Vagina (tissue), 2 donors: Measurements from ENCODE around the gene AREG.

ENCODE experiments used
- POLR2AphosphoS5 ChIP-seq, 2 donors: sonication (generic); formaldehyde crosslinking; IDR thresholded peaks; one replicate each; pipeline ENCODE4 v1.9.0; 2017; ENCODE audit warnings: antibody characterized with exemption in 2 of 2, mild to moderate bottlenecking in 2 of 2, low read depth in 1 of 2; ENCODE audit not compliant: insufficient read depth in 1 of 2
- TF ChIP-seq, protein P1 (sequence below), 3 experiments: fragments of 450-650 bp in 2 of 3; fragments of 200-600 bp in 1 of 3; sonication (generic) in 1 of 3; IDR thresholded peaks; one replicate each; pipeline ENCODE4 v1.5.1; 2017 to 2019; ENCODE audit warnings: antibody characterized with exemption in 3 of 3, mild to moderate bottlenecking in 2 of 3, moderate library complexity in 2 of 3

DNA sequence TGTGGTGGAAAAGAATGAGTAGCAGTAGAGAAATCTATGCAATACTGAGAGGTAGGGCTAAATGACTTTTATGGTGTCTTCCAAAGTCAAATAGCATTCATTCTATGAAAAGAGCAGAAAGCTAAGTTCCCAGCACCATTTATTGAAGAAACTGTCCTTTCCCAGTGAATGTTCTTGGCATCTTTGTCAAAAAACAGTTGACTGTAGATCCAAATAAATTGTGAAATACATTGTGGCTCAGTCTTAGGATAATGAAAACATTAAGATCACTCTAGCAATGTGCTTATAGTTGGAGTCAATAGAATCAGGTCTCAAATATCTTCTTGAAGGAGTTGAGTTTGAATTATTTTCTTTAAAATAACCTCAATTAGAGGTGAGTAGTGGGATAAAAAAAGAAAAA lies 19.4 kb downstream of the AREG start:
- no peak for TF ChIP-seq POLR2AphosphoS5 (IDR thresholded peaks at IDR 0.05; ENCODE audit: insufficient read depth in 1 of 2, low read depth in 1 of 2)
- TF ChIP-seq, protein P1, sequence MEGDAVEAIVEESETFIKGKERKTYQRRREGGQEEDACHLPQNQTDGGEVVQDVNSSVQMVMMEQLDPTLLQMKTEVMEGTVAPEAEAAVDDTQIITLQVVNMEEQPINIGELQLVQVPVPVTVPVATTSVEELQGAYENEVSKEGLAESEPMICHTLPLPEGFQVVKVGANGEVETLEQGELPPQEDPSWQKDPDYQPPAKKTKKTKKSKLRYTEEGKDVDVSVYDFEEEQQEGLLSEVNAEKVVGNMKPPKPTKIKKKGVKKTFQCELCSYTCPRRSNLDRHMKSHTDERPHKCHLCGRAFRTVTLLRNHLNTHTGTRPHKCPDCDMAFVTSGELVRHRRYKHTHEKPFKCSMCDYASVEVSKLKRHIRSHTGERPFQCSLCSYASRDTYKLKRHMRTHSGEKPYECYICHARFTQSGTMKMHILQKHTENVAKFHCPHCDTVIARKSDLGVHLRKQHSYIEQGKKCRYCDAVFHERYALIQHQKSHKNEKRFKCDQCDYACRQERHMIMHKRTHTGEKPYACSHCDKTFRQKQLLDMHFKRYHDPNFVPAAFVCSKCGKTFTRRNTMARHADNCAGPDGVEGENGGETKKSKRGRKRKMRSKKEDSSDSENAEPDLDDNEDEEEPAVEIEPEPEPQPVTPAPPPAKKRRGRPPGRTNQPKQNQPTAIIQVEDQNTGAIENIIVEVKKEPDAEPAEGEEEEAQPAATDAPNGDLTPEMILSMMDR (IDR thresholded peaks at IDR 0.05): no peak
